Measurements from ENCODE around the gene GRK6. TPM values are rescaled to one million over a fixed set of nuclear protein-coding genes. Genes with fewer than 3 reads are reported as not detected.

The GRK6 gene
- polyA plus RNA-seq, 1 donor from 2014 or later: 22.6 TPM

DNA sequence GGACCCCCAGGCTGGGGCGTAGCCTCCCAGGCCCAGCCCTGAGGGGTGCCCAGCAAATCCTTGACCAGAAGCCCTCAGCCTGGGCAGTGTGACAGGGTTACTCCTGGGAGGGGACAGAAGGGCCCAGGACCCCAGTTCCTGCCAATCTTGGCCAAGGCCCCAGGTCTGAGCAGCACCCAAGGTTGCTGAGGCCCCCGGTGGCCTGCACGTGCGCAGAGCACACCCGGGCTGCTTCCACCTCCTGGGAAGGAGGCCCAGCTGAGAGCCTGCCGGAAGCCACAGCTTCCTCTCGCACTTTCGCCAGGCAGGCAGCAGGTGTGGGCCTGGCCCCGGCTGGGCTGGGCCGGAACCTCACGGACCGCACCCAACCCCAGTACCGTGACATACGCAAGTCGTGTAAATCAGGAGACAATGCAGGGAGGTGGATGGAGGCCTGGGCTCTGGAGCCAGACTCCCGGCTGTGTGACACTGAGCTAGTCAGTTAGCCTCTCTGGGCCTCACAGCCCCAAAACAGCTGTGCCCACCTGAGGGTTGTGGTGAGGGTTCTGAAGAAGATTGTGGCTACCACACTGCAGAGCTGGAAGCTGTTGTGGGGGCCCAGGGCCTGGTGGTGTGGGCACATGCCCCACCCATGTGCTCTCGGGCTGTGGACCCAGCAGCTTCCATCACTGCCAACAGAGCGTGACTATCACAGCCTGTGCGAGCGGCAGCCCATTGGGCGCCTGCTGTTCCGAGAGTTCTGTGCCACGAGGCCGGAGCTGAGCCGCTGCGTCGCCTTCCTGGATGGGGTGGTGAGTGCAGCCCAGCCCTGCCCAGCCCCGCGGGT, 5.1 kb downstream of the GRK6 start:
- Histone ChIP-seq H3K4me2 (ENCODE audit: low read length) (no peak overlapping the region), H4K20me1 (ENCODE audit: insufficient read depth) (no peaks in the 10 kb centered on the region), H2AFZ (ENCODE audit: low read depth, low read length) (no peak overlapping the region), H3K79me2 (replicated peaks; ENCODE audit: insufficient read depth, low read length) (peaks cover 18% of the 10 kb centered on the region), H3F3A (ENCODE audit: insufficient read depth, low read length, poor library complexity, severe bottlenecking) (no peaks in the 10 kb centered on the region), H3K4me3 (ENCODE audit: low read length) (no peak overlapping the region), H3K9me3 (ENCODE audit: low read length) (no peaks in the 10 kb centered on the region), H3K9ac (ENCODE audit: low read length) (no peak overlapping the region), H3K27me3 (ENCODE audit: insufficient read depth, low read depth, low read length) (no peaks in the 10 kb centered on the region), H3K27ac (ENCODE audit: low read length) (no peak overlapping the region), H3K9me2 (ENCODE audit: insufficient read depth, low read length) (no peaks in the 10 kb centered on the region), H3K36me3 (ENCODE audit: insufficient read depth, low read length) (no peaks in the 10 kb centered on the region)
- no peak for TF ChIP-seq EP300 (conservative IDR thresholded peaks at IDR 0.05; ENCODE audit: poor library complexity, severe bottlenecking)

GRCh38 chr5:177432143-177432838, 5.8 kb downstream of the GRK6 start:
- H3K4me2 ChIP-seq (ENCODE audit: low read length): no peak overlapping the region
- no peak overlapping the region for H3K4me3 ChIP-seq (ENCODE audit: low read length)
- no peak overlapping the region for H2AFZ ChIP-seq (ENCODE audit: low read depth, low read length)
- no peaks in the 10 kb centered on the region for H3K36me3 ChIP-seq (ENCODE audit: insufficient read depth, low read length)
- H3K27me3 ChIP-seq (ENCODE audit: insufficient read depth, low read depth, low read length): no peaks in the 10 kb centered on the region
- peaks cover 15% of the 10 kb centered on the region for H3K79me2 ChIP-seq (replicated peaks; ENCODE audit: insufficient read depth, low read length)
- H3F3A ChIP-seq (ENCODE audit: insufficient read depth, low read length, poor library complexity, severe bottlenecking): no peaks in the 10 kb centered on the region
- no peak overlapping the region for H3K9ac ChIP-seq (ENCODE audit: low read length)
- H3K9me2 ChIP-seq (ENCODE audit: insufficient read depth, low read length): no peaks in the 10 kb centered on the region
- no peaks in the 10 kb centered on the region for H4K20me1 ChIP-seq (ENCODE audit: insufficient read depth)
- TF ChIP-seq, protein P1, sequence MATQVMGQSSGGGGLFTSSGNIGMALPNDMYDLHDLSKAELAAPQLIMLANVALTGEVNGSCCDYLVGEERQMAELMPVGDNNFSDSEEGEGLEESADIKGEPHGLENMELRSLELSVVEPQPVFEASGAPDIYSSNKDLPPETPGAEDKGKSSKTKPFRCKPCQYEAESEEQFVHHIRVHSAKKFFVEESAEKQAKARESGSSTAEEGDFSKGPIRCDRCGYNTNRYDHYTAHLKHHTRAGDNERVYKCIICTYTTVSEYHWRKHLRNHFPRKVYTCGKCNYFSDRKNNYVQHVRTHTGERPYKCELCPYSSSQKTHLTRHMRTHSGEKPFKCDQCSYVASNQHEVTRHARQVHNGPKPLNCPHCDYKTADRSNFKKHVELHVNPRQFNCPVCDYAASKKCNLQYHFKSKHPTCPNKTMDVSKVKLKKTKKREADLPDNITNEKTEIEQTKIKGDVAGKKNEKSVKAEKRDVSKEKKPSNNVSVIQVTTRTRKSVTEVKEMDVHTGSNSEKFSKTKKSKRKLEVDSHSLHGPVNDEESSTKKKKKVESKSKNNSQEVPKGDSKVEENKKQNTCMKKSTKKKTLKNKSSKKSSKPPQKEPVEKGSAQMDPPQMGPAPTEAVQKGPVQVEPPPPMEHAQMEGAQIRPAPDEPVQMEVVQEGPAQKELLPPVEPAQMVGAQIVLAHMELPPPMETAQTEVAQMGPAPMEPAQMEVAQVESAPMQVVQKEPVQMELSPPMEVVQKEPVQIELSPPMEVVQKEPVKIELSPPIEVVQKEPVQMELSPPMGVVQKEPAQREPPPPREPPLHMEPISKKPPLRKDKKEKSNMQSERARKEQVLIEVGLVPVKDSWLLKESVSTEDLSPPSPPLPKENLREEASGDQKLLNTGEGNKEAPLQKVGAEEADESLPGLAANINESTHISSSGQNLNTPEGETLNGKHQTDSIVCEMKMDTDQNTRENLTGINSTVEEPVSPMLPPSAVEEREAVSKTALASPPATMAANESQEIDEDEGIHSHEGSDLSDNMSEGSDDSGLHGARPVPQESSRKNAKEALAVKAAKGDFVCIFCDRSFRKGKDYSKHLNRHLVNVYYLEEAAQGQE (IDR thresholded peaks at IDR 0.05; ENCODE audit: borderline replicate concordance): no peak
- TF ChIP-seq, protein P2, sequence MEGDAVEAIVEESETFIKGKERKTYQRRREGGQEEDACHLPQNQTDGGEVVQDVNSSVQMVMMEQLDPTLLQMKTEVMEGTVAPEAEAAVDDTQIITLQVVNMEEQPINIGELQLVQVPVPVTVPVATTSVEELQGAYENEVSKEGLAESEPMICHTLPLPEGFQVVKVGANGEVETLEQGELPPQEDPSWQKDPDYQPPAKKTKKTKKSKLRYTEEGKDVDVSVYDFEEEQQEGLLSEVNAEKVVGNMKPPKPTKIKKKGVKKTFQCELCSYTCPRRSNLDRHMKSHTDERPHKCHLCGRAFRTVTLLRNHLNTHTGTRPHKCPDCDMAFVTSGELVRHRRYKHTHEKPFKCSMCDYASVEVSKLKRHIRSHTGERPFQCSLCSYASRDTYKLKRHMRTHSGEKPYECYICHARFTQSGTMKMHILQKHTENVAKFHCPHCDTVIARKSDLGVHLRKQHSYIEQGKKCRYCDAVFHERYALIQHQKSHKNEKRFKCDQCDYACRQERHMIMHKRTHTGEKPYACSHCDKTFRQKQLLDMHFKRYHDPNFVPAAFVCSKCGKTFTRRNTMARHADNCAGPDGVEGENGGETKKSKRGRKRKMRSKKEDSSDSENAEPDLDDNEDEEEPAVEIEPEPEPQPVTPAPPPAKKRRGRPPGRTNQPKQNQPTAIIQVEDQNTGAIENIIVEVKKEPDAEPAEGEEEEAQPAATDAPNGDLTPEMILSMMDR (IDR thresholded peaks at IDR 0.05; ENCODE audit: poor library complexity, severe bottlenecking): no peak
- TF ChIP-seq SMC3 (conservative IDR thresholded peaks at IDR 0.05; ENCODE audit: poor library complexity): no peak
- no peak overlapping the region for H3K27ac ChIP-seq (ENCODE audit: low read length)
- H3K9me3 ChIP-seq (ENCODE audit: low read length): no peaks in the 10 kb centered on the region

Measured in neural cell (in vitro differentiated cells).